GM19035 (cell line): ENCODE measurements around the gene NPBWR2.

Source experiments
- ATAC-seq: cut with Tn5 transposase; IDR thresholded peaks from one replicate; pipeline ENCODE4 v1.9.1; 2021; ENCODE audit not compliant: unreplicated experiment

The NPBWR2 gene

GRCh38 chr20:64105846-64106434 is 1.4 kb downstream of the NPBWR2 start:
- ATAC-seq: no peak

- ATAC-seq: no peak
These were observed 2.5 kb downstream of the NPBWR2 start for GRCh38 chr20:64104667-64105451.

- ATAC-seq: no peak
These were observed 3.3 kb downstream of the NPBWR2 start for GRCh38 chr20:64103871-64104666.

- no peak for ATAC-seq
These were observed 4.6 kb downstream of the NPBWR2 start for GRCh38 chr20:64102647-64103354.

GRCh38 chr20:64101731-64102621 is 5.4 kb downstream of the NPBWR2 start:
- ATAC-seq: no peak

- no peak for ATAC-seq
These were observed 6.2 kb downstream of the NPBWR2 start for GRCh38 chr20:64100946-64101688.

GRCh38 chr20:64100566-64100888 is 6.8 kb downstream of the NPBWR2 start:
- no peak for ATAC-seq

GRCh38 chr20:64099880-64100565 is 7.3 kb downstream of the NPBWR2 start:
- no peak for ATAC-seq

- no peak for ATAC-seq
These were observed 8.1 kb downstream of the NPBWR2 start for GRCh38 chr20:64099086-64099786.

GRCh38 chr20:64098471-64099013 is 8.8 kb downstream of the NPBWR2 start:
- no peak for ATAC-seq

- ATAC-seq: no peak
These were observed 10.8 kb downstream of the NPBWR2 start for GRCh38 chr20:64096535-64096934.

- ATAC-seq: no peak
These were observed 11.4 kb downstream of the NPBWR2 start for GRCh38 chr20:64095927-64096326.

GRCh38 chr20:64095455-64095854 is 11.9 kb downstream of the NPBWR2 start:
- ATAC-seq: no peak

GRCh38 chr20:64093013-64093503 is 14.3 kb downstream of the NPBWR2 start:
- ATAC-seq: no peak

- ATAC-seq: no peak
These were observed 14.9 kb downstream of the NPBWR2 start for GRCh38 chr20:64092258-64093012.

- ATAC-seq: no peak
These were observed 15.6 kb downstream of the NPBWR2 start for GRCh38 chr20:64091770-64092169.

GRCh38 chr20:64091340-64091739 is 16.0 kb downstream of the NPBWR2 start:
- no peak for ATAC-seq
